GM23338 (cell line): ENCODE results near the gene C1orf116.

Experiments used
- CREB1 ChIP-seq: fragments of 250-450 bp; sonication (Bioruptor Pico); IDR thresholded peaks from 2 replicates; pipeline ENCODE4 v1.5.0; 2020; ENCODE audit warnings: low read depth, mild to moderate bottlenecking, moderate library complexity
- EZH2phosphoT487 ChIP-seq: fragments of 200-600 bp; sonication (generic); IDR thresholded peaks from one replicate; pipeline ENCODE4 v1.8.1; 2018; ENCODE audit warnings: antibody characterized with exemption; ENCODE audit not compliant: unreplicated experiment
- TF ChIP-seq, protein P1 (sequence below), 2 experiments: fragments of 200-600 bp in 1 of 2; sonication (generic) in 1 of 2; conservative IDR thresholded peaks; 2 replicates each; pipeline versions ENCODE4 v1.5.1 to v1.6.1; 2016 to 2017; ENCODE audit warnings: antibody characterized with exemption in 2 of 2, low read depth in 2 of 2, mild to moderate bottlenecking in 2 of 2, moderate library complexity in 1 of 2

GRCh38 chr1:207059881-207060280 lies 27.3 kb upstream of the C1orf116 start:
- TF ChIP-seq EZH2phosphoT487 (no peak), CREB1 (no peak)
- TF ChIP-seq, protein P1, sequence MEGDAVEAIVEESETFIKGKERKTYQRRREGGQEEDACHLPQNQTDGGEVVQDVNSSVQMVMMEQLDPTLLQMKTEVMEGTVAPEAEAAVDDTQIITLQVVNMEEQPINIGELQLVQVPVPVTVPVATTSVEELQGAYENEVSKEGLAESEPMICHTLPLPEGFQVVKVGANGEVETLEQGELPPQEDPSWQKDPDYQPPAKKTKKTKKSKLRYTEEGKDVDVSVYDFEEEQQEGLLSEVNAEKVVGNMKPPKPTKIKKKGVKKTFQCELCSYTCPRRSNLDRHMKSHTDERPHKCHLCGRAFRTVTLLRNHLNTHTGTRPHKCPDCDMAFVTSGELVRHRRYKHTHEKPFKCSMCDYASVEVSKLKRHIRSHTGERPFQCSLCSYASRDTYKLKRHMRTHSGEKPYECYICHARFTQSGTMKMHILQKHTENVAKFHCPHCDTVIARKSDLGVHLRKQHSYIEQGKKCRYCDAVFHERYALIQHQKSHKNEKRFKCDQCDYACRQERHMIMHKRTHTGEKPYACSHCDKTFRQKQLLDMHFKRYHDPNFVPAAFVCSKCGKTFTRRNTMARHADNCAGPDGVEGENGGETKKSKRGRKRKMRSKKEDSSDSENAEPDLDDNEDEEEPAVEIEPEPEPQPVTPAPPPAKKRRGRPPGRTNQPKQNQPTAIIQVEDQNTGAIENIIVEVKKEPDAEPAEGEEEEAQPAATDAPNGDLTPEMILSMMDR (conservative IDR thresholded peaks at IDR 0.05; ENCODE audit: low read depth in 2 of 2) = no peak
